Keratinocyte (primary cell): Measurements from ENCODE around the gene GATA3. TPM values are rescaled to one million over a fixed set of nuclear protein-coding genes. Genes with fewer than 3 reads are reported as not detected.

ENCODE experiments used
- DNase-seq: peaks from one replicate; pipeline ENCODE4 v3.0.0-alpha.2; 2011; ENCODE audit warnings: low read depth, missing footprints, low spot score
- FAIRE-seq: peaks from 2 replicates; lab custom pipeline; 2011; peaks lifted over from hg19 to GRCh38; lab: Jason Lieb, UNC
- H2AFZ ChIP-seq: 2 replicates; pipeline ENCODE4 v1.6.0; 2012; ENCODE audit warnings: low read length, control low read depth, inconsistent platforms; ENCODE audit not compliant: control insufficient read depth
- H3K27ac ChIP-seq: 2 replicates; pipeline ENCODE4 v1.5.1; 2011; ENCODE audit warnings: low read length; ENCODE audit not compliant: control insufficient read depth, insufficient read depth
- H3K27me3 ChIP-seq: 3 replicates; pipeline ENCODE4 v1.6.0; 2011; ENCODE audit warnings: low read length; ENCODE audit not compliant: control insufficient read depth, insufficient read depth; ENCODE audit errors: extremely low read depth
- H3K36me3 ChIP-seq, 2 experiments: 2 replicates in 1 of 2; 3 replicates in 1 of 2; pipeline ENCODE4 v1.5.1; 2011; ENCODE audit warnings: low read length in 2 of 2, mild to moderate bottlenecking in 1 of 2; ENCODE audit not compliant: control insufficient read depth in 2 of 2, insufficient read depth in 2 of 2; ENCODE audit errors: extremely low read depth in 1 of 2
- H3K4me1 ChIP-seq: 3 replicates; pipeline ENCODE4 v1.5.1; 2011; ENCODE audit warnings: low read length; ENCODE audit not compliant: control insufficient read depth, insufficient read depth; ENCODE audit errors: extremely low read depth
- H3K4me2 ChIP-seq: 3 replicates; pipeline ENCODE4 v1.6.0; 2011; ENCODE audit warnings: low read depth, low read length; ENCODE audit not compliant: control insufficient read depth, insufficient read depth; ENCODE audit errors: extremely low read depth
- H3K4me3 ChIP-seq, 3 experiments: fragments of 200-600 bp in 1 of 3; sonication (generic) in 1 of 3; 2 replicates in 2 of 3; 3 replicates in 1 of 3; pipeline ENCODE4 v1.5.1; 2011 to 2016; ENCODE audit warnings: low read length in 3 of 3, mild to moderate bottlenecking in 3 of 3, control low read depth in 2 of 3, inconsistent platforms in 1 of 3, low read depth in 1 of 3, mixed read lengths in 1 of 3, mixed run types in 1 of 3, moderate library complexity in 1 of 3; ENCODE audit not compliant: control insufficient read depth in 2 of 3, insufficient read depth in 2 of 3; ENCODE audit errors: extremely low read depth in 1 of 3
- H3K79me2 ChIP-seq: 2 replicates; pipeline ENCODE4 v1.6.0; 2012; ENCODE audit warnings: low read length; ENCODE audit not compliant: control insufficient read depth, insufficient read depth
- H3K9ac ChIP-seq: 3 replicates; pipeline ENCODE4 v1.6.0; 2011; ENCODE audit warnings: low read length; ENCODE audit not compliant: control insufficient read depth, insufficient read depth; ENCODE audit errors: extremely low read depth
- H3K9me1 ChIP-seq: 3 replicates; pipeline ENCODE4 v1.6.0; 2011; ENCODE audit warnings: low read length; ENCODE audit not compliant: control insufficient read depth, insufficient read depth; ENCODE audit errors: extremely low read depth
- H3K9me3 ChIP-seq: 2 replicates; pipeline ENCODE4 v1.5.1; 2012; ENCODE audit warnings: low read depth, low read length; ENCODE audit not compliant: control insufficient read depth
- H4K20me1 ChIP-seq: 3 replicates; pipeline ENCODE4 v1.6.0; 2011; ENCODE audit warnings: low read length; ENCODE audit not compliant: control insufficient read depth, insufficient read depth; ENCODE audit errors: extremely low read depth
- CTCF ChIP-seq, 3 experiments: IDR thresholded peaks in 1 of 3; conservative IDR thresholded peaks in 1 of 3; optimal IDR thresholded peaks in 1 of 3; 2 replicates in 2 of 3; 3 replicates in 1 of 3; pipeline versions ENCODE3 to v1.5.1; 2011; ENCODE audit warnings: low read length in 3 of 3, mild to moderate bottlenecking in 3 of 3, moderate library complexity in 2 of 3, control low read depth in 1 of 3, inconsistent platforms in 1 of 3; ENCODE audit not compliant: insufficient read depth in 2 of 3; ENCODE audit errors: extremely low read depth in 1 of 3
- EZH2 ChIP-seq: IDR thresholded peaks from one replicate; pipeline ENCODE4 v1.6.1; 2012; ENCODE audit warnings: inconsistent platforms, mild to moderate bottlenecking, low read length, moderate library complexity
- dilution Hi-C: fragments of 300-500 bp; cut with MboI; formaldehyde crosslinking; loops from one replicate; pipeline ENCODE4 v1.7.0; 2020; ENCODE audit warnings: low sequenced_read_pairs; ENCODE audit not compliant: extremely low pct_ligation_motif_present
- polyA plus RNA-seq, 5 experiments: library from polyadenylated mRNA; depleted of rRNA in 3 of 5; stranded (reverse) in 3 of 5; stranded (forward) in 1 of 5; unstranded in 1 of 5; fragments of >200 nt; gene quantifications; 1 replicate in 1 of 5; 2 replicates in 3 of 5; 3 replicates in 1 of 5; pipeline versions ENCODE4 v1.2.1 to v1.2.3, GENCODE V29; 2011 to 2012; ENCODE audit warnings: missing spikeins in 2 of 5, low read depth in 1 of 5, low replicate concordance in 1 of 5

Gene GATA3
- polyA plus RNA-seq, 1 donor (not counting 4 experiments of a cell fraction or from before 2014, with no cell fraction given): 4.0 TPM

GRCh38 chr10:8085251-8085650 is 30.8 kb downstream of the GATA3 start:
- H3K9me1 ChIP-seq: no peaks in the 10 kb centered on the region
- no peaks in the 10 kb centered on the region for H3K27me3 ChIP-seq
- H3K36me3 ChIP-seq: peaks cover 0 to 4% of the 10 kb centered on the region in 2 experiments
- no peaks in the 10 kb centered on the region for H3K79me2 ChIP-seq
- no peaks in the 10 kb centered on the region for H3K9me3 ChIP-seq
- FAIRE-seq (no peak), DNase-seq (no peak)
- H4K20me1 ChIP-seq: no peaks in the 10 kb centered on the region
- dilution Hi-C loops: no loop called here
- no peak overlapping the region for H3K4me2 ChIP-seq
- TF ChIP-seq EZH2 (no peak), CTCF (optimal IDR thresholded peaks at IDR 0.05 in 1 of 3, IDR thresholded peaks at IDR 0.05 in 1 of 3, conservative IDR thresholded peaks at IDR 0.05 in 1 of 3; ENCODE audit: extremely low read depth in 1 of 3, insufficient read depth in 2 of 3, low read length in 3 of 3) (no peak)
- no peak overlapping the region for H3K4me3 ChIP-seq
- no peak overlapping the region for H3K9ac ChIP-seq
- no peak overlapping the region for H3K27ac ChIP-seq
- no peaks in the 10 kb centered on the region for H3K4me1 ChIP-seq
- H2AFZ ChIP-seq: no peak overlapping the region

DNA sequence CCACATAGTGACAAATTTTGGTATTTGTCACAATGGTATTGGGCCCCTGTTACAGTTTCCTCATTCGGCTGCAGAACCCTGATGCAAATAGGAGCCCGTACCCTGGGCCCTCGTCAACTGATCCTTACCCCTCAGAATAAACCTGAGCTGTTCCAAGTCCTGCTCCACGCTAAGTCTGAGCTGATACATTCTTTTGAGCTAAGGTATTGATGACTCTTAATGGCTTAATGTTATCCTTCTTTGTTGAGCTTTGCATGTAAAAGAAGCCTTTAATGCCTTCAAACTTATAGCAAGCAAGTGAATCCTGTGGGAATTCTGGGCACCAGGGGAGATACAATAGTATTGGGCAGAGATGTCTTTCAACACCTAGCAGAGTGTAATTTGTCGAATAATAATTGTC is 31.8 kb downstream of the GATA3 start:
- Histone ChIP-seq H3K9me1 (no peaks in the 10 kb centered on the region), H3K27ac (no peak overlapping the region)
- dilution Hi-C loops: no loop called here

More for the DNA sequence above, 31.8 kb downstream of the GATA3 start:
- Histone ChIP-seq H3K4me3 (no peak overlapping the region), H3K36me3 (no peaks in the 10 kb centered on the region), H3K9ac (no peak overlapping the region), H3K4me1 (no peaks in the 10 kb centered on the region), H3K79me2 (no peaks in the 10 kb centered on the region), H3K9me3 (no peaks in the 10 kb centered on the region), H3K4me2 (no peak overlapping the region), H4K20me1 (no peaks in the 10 kb centered on the region), H2AFZ (no peak overlapping the region), H3K27me3 (no peaks in the 10 kb centered on the region)
- FAIRE-seq (no peak), DNase-seq (no peak)
- TF ChIP-seq EZH2 (no peak), CTCF (optimal IDR thresholded peaks at IDR 0.05 in 1 of 3, IDR thresholded peaks at IDR 0.05 in 1 of 3, conservative IDR thresholded peaks at IDR 0.05 in 1 of 3; ENCODE audit: extremely low read depth in 1 of 3, insufficient read depth in 2 of 3, low read length in 3 of 3) (no peak)
